Measurements from ENCODE around the gene HES5. TPM values are rescaled to one million over a fixed set of nuclear protein-coding genes. Genes with fewer than 3 reads are reported as not detected.

HES5 gene
- total RNA-seq, 1 experiment from 2014 or later: 0.84 TPM

GRCh38 chr1:2525920-2526823, 3.9 kb downstream of the HES5 start, which contains the start of gene PANK4:
TSS of gene PANK4 (minus strand) at chr1:2526596. CDS start at chr1:2526587, 9 bp downstream.
- ATAC-seq (peak; percentile 92), DNase-seq (peak; percentile 98)
- Histone ChIP-seq H3K4me2 (ENCODE audit: low read length) (peak within 1 kb of the TSS; percentile 94), H3K36me3 (ENCODE audit: low read depth, low read length) (peaks cover 7% of the 10 kb centered on the region; the same call in 1 of the 2 replicates), H3K79me2 (ENCODE audit: low read length) (peaks cover 49% of the 10 kb centered on the region), H3F3A (ENCODE audit: low read length, unreplicated experiment) (no peaks in the 10 kb centered on the region), H3K9me2 (replicated peaks; ENCODE audit: low read length) (no peaks in the 10 kb centered on the region), H4K20me1 (ENCODE audit: low read length) (peaks cover 43% of the 10 kb centered on the region), H3K4me1 (ENCODE audit: insufficient read depth, low read length) (peaks cover 43% of the 10 kb centered on the region), H3K4me3 (ENCODE audit: low read length) (peak within 1 kb of the TSS; percentile 93), H3K9ac (ENCODE audit: low read length) (peak within 1 kb of the TSS; percentile 96), H3K27me3 (ENCODE audit: low read length) (no peaks in the 10 kb centered on the region), H2AFZ (ENCODE audit: low read length) (peak within 1 kb of the TSS; percentile 64), H3K27ac (ENCODE audit: low read length) (peak within 1 kb of the TSS; percentile 43), H3K9me3 (ENCODE audit: low read length) (no peaks in the 10 kb centered on the region)
- no TSS peak for BruUV-seq (replicated peaks)
- intact Hi-C loops (cut with micrococcal nuclease): loop anchor here (1.0 to 2.0 kb wide), 2 partner anchors 21 to 75 kb away; no protein-coding TSS in a partner anchor
- ChIA-PET CTCF (interaction anchor here (0.6 to 2.4 kb wide), 4 partner anchors 9 to 112 kb away, joined by 4 to 15 read pairs (median 6); no protein-coding TSS in a partner anchor), POLR2A (ENCODE audit: unreplicated experiment) (interaction anchor here (0.6 to 1.0 kb wide), 9 partner anchors 9 to 327 kb away, joined by 3 to 11 read pairs (median 7); partner anchors contain the start of gene TNFRSF14)
- TF ChIP-seq, protein P1, sequence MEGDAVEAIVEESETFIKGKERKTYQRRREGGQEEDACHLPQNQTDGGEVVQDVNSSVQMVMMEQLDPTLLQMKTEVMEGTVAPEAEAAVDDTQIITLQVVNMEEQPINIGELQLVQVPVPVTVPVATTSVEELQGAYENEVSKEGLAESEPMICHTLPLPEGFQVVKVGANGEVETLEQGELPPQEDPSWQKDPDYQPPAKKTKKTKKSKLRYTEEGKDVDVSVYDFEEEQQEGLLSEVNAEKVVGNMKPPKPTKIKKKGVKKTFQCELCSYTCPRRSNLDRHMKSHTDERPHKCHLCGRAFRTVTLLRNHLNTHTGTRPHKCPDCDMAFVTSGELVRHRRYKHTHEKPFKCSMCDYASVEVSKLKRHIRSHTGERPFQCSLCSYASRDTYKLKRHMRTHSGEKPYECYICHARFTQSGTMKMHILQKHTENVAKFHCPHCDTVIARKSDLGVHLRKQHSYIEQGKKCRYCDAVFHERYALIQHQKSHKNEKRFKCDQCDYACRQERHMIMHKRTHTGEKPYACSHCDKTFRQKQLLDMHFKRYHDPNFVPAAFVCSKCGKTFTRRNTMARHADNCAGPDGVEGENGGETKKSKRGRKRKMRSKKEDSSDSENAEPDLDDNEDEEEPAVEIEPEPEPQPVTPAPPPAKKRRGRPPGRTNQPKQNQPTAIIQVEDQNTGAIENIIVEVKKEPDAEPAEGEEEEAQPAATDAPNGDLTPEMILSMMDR (conservative IDR thresholded peaks at IDR 0.05; ENCODE audit: low read depth, low read length): no peak
- TF ChIP-seq EZH2phosphoT487 (IDR thresholded peaks at IDR 0.05; ENCODE audit: borderline replicate concordance, low read length) (no peak), EZH2 (IDR thresholded peaks at IDR 0.05; ENCODE audit: low read length, unreplicated experiment) (no peak)

DNA sequence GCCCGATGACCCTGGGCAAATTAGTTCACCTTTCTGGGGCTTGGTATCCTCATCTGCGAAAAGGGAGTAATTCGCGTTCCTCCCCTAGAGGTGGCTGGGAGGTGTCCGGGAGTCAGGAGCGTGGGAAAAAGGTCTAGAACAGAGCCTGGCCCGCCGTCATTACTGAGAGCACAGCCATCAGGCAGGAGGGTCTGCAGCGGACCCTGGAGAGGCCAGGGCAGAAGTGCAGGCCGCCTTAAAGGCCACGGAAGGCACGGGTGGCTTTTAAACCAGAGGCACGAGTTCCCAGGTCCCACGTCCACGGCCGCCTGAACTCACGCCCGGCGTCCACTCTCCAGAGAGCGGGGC, 4.5 kb downstream of the HES5 start:
- ChIA-PET CTCF (interaction anchor here (1.1 to 2.4 kb wide), 3 partner anchors 10 to 111 kb away, joined by 4 to 15 read pairs (median 5); no protein-coding TSS in a partner anchor), POLR2A (ENCODE audit: unreplicated experiment) (no interaction called here)
- Histone ChIP-seq H3K4me3 (ENCODE audit: low read length) (peak overlapping the region; percentile 93), H2AFZ (ENCODE audit: low read length) (peak overlapping the region; percentile 64), H3F3A (ENCODE audit: low read length, unreplicated experiment) (no peaks in the 10 kb centered on the region), H3K9ac (ENCODE audit: low read length) (peak overlapping the region; percentile 96), H3K4me1 (ENCODE audit: insufficient read depth, low read length) (peaks cover 36% of the 10 kb centered on the region), H3K27me3 (ENCODE audit: low read length) (no peaks in the 10 kb centered on the region), H3K9me2 (replicated peaks; ENCODE audit: low read length) (no peaks in the 10 kb centered on the region), H4K20me1 (ENCODE audit: low read length) (peaks cover 43% of the 10 kb centered on the region), H3K4me2 (ENCODE audit: low read length) (peak overlapping the region; percentile 94), H3K27ac (ENCODE audit: low read length) (peak overlapping the region; percentile 38), H3K36me3 (ENCODE audit: low read depth, low read length) (peaks cover 14% of the 10 kb centered on the region), H3K79me2 (ENCODE audit: low read length) (peaks cover 53% of the 10 kb centered on the region), H3K9me3 (ENCODE audit: low read length) (no peaks in the 10 kb centered on the region)
- intact Hi-C loops (cut with micrococcal nuclease): no loop called here
- TF ChIP-seq EZH2 (IDR thresholded peaks at IDR 0.05; ENCODE audit: low read length, unreplicated experiment): no peak
- TF ChIP-seq, protein P1 (conservative IDR thresholded peaks at IDR 0.05; ENCODE audit: low read depth, low read length): 0 out of 2 replicates have a peak, but pooled peaks have one; percentile 11
- no peak for TF ChIP-seq EZH2phosphoT487 (IDR thresholded peaks at IDR 0.05; ENCODE audit: borderline replicate concordance, low read length)
- DNase-seq (peak; percentile 31), ATAC-seq (no peak)
- BruUV-seq (replicated peaks): no TSS peak
